Glutamatergic neuron (in vitro differentiated cells): ENCODE data around the gene CXCL5. TPM values are rescaled to one million over a fixed set of nuclear protein-coding genes. Genes with fewer than 3 reads are reported as not detected.
"Not testable (repeated sequence)": the region's sequence is repeated elsewhere in the genome, so short reads cannot be mapped to it uniquely, and the experiment has no call there.

Source experiments
- DNase-seq: peaks from one replicate; pipeline ENCODE4 v3.0.0; 2022
- H3K27ac Mint-ChIP-seq: one replicate; pipeline ENCODE4 v1.8.0; 2020; ENCODE audit warnings: mild to moderate bottlenecking, mixed read lengths, inconsistent platforms; ENCODE audit not compliant: unreplicated experiment
- H3K27me3 Mint-ChIP-seq: one replicate; pipeline ENCODE4 v1.8.0; 2020; ENCODE audit warnings: mild to moderate bottlenecking, moderate library complexity, mixed read lengths, inconsistent platforms; ENCODE audit not compliant: unreplicated experiment
- H3K36me3 Mint-ChIP-seq: one replicate; pipeline ENCODE4 v1.8.0; 2020; ENCODE audit warnings: mild to moderate bottlenecking, mixed read lengths, inconsistent platforms; ENCODE audit not compliant: unreplicated experiment
- H3K4me1 Mint-ChIP-seq: one replicate; pipeline ENCODE4 v1.8.0; 2020; ENCODE audit warnings: mild to moderate bottlenecking, low read depth, mixed read lengths, inconsistent platforms; ENCODE audit not compliant: unreplicated experiment
- H3K4me3 Mint-ChIP-seq: one replicate; pipeline ENCODE4 v1.8.0; 2020; ENCODE audit warnings: mild to moderate bottlenecking, mixed read lengths, inconsistent platforms; ENCODE audit not compliant: unreplicated experiment
- H3K9me3 Mint-ChIP-seq: one replicate; pipeline ENCODE4 v1.8.0; 2020; ENCODE audit warnings: mild to moderate bottlenecking, moderate library complexity, mixed read lengths, inconsistent platforms; ENCODE audit not compliant: unreplicated experiment
- CTCF ChIP-seq: fragments of 200-600 bp; sonication (generic); IDR thresholded peaks from one replicate; pipeline ENCODE4 v1.5.0; 2021; ENCODE audit not compliant: partially characterized antibody, unreplicated experiment
- total RNA-seq: library from RNA; stranded (reverse); fragmentation: NEBNext Ultra II Directional; extraction: Animal tissue kit (Norgen Biotek cat#: 25700); gene quantifications from one replicate; pipeline ENCODE4 v1.2.1, GENCODE V29; 2021; ENCODE audit not compliant: unreplicated experiment

Gene CXCL5
- total RNA-seq, 1 donor from 2014 or later, result not detected

GRCh38 chr4:73952352-73952751 is 46.1 kb downstream of the CXCL5 start:
- DNase-seq, result no peak
- no peak for TF ChIP-seq CTCF
- H3K4me3 Mint-ChIP-seq, result no peak overlapping the region
- peaks cover 10% of the 10 kb centered on the region for H3K4me1 Mint-ChIP-seq
- no peak overlapping the region for H3K27ac Mint-ChIP-seq
- H3K27me3 Mint-ChIP-seq, result peaks cover 2% of the 10 kb centered on the region
- no peaks in the 10 kb centered on the region for H3K36me3 Mint-ChIP-seq
- peaks cover 3% of the 10 kb centered on the region for H3K9me3 Mint-ChIP-seq

GRCh38 chr4:73950376-73950920 is 48.0 kb downstream of the CXCL5 start:
- peaks cover 11% of the 10 kb centered on the region for H3K4me1 Mint-ChIP-seq
- H3K27me3 Mint-ChIP-seq, result not testable (repeated sequence)

GRCh38 chr4:73948990-73949706 is 49.3 kb downstream of the CXCL5 start:
- Mint-ChIP-seq H3K4me1 (peaks cover 21% of the 10 kb centered on the region), H3K9me3 (peaks cover 3% of the 10 kb centered on the region), H3K27ac (no peak overlapping the region), H3K4me3 (no peak overlapping the region), H3K36me3 (no peaks in the 10 kb centered on the region), H3K27me3 (peaks cover 2% of the 10 kb centered on the region)
- no peak for TF ChIP-seq CTCF
- no peak for DNase-seq

More at GRCh38 chr4:73950376-73950920, 48.0 kb downstream of the CXCL5 start:
- not testable (repeated sequence) for H3K27ac Mint-ChIP-seq, H3K9me3 Mint-ChIP-seq, H3K36me3 Mint-ChIP-seq, H3K4me3 Mint-ChIP-seq, DNase-seq

- no peak for DNase-seq
- Mint-ChIP-seq H3K27ac (no peak overlapping the region), H3K27me3 (peaks cover 4% of the 10 kb centered on the region), H3K36me3 (no peaks in the 10 kb centered on the region), H3K4me1 (peaks cover 21% of the 10 kb centered on the region), H3K4me3 (no peak overlapping the region), H3K9me3 (peaks cover 3% of the 10 kb centered on the region)
- TF ChIP-seq CTCF, result no peak
These were observed 50.2 kb downstream of the CXCL5 start for GRCh38 chr4:73948291-73948690.

- H3K4me1 Mint-ChIP-seq, result peaks cover 19% of the 10 kb centered on the region
- peaks cover 2% of the 10 kb centered on the region for H3K9me3 Mint-ChIP-seq
- TF ChIP-seq CTCF, result no peak
- H3K27me3 Mint-ChIP-seq, result peaks cover 4% of the 10 kb centered on the region
- no peak overlapping the region for H3K27ac Mint-ChIP-seq
- no peak for DNase-seq
- no peak overlapping the region for H3K4me3 Mint-ChIP-seq
- no peaks in the 10 kb centered on the region for H3K36me3 Mint-ChIP-seq
These were observed 51.1 kb downstream of the CXCL5 start for GRCh38 chr4:73947239-73947985.
